Measurements from ENCODE around the gene ATP5PO. TPM values are rescaled to one million over a fixed set of nuclear protein-coding genes. Genes with fewer than 3 reads are reported as not detected.
A peak's percentile ranks its signal among the peaks of the same experiment; 100 is the strongest.

ATP5PO gene
- total and polyA plus RNA-seq, 2 of the 13 experiments (the other 11 are each of a cell fraction or from before 2014, with no cell fraction given), result 256 to 297 TPM

DNA sequence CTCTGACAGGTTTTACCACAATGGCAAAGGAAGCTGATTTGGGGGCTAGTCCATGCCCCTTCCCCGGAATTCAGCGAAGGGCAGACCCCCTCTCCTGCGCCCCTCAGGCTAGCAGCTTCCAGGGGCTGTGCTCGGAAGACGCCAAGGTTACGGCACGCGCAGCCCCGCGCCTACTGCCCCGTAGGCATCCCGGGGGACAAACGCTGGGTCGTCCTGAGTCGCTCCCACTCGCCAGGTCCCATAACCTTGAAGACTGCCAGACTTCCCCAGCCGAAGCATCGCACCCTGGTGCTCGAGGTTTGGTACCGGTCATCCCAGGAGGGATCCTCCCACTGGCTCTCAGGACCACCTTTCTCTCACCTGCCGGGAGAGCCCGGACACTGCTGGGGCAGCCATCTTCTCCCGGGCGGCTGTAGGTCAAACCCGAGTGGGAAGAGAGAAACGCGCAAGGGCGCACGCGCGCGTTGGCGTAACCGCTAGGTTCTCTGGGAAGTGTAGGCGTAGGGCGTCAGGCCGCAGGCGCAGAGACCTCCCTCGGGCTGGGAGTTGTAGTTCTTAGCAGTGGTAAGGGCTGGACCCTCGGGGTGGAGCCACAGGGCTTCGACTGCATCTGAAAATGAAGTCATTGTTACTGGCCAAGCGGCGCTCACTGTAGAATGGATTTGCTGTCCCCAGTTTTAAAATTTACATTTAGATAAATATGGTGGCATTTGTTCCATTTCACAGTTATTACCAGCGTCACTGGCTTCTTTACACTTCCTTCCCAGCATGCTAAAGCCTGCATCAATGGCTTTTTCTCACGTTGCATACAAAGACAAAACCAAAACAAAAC, at the start of gene ATP5PO (continued):
- TF ChIP-seq, protein P1, sequence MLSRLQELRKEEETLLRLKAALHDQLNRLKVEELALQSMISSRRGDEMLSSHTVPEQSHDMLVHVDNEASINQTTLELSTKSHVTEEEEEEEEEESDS (CRISPR knock-in tag; IDR thresholded peaks at IDR 0.05; ENCODE audit: borderline replicate concordance), result no peak
- TF ChIP-seq, protein P2, sequence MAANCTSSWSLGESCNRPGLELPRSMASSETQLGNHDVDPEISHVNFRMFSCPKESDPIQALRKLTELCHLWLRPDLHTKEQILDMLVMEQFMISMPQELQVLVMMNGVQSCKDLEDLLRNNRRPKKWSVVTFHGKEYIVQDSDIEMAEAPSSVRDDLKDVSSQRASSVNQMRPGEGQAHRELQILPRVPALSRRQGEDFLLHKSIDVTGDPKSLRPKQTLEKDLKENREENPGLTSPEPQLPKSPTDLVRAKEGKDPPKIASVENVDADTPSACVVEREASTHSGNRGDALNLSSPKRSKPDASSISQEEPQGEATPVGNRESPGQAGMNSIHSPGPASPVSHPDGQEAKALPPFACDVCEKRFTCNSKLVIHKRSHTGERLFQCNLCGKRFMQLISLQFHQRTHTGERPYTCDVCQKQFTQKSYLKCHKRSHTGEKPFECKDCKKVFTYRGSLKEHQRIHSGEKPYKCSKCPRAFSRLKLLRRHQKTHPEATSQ (CRISPR knock-in tag; IDR thresholded peaks at IDR 0.05; ENCODE audit: borderline replicate concordance), result no peak
- TF ChIP-seq ZNF484 (CRISPR knock-in tag; IDR thresholded peaks at IDR 0.05; ENCODE audit: borderline replicate concordance, low read depth), result no peak
- TF ChIP-seq, protein P3, sequence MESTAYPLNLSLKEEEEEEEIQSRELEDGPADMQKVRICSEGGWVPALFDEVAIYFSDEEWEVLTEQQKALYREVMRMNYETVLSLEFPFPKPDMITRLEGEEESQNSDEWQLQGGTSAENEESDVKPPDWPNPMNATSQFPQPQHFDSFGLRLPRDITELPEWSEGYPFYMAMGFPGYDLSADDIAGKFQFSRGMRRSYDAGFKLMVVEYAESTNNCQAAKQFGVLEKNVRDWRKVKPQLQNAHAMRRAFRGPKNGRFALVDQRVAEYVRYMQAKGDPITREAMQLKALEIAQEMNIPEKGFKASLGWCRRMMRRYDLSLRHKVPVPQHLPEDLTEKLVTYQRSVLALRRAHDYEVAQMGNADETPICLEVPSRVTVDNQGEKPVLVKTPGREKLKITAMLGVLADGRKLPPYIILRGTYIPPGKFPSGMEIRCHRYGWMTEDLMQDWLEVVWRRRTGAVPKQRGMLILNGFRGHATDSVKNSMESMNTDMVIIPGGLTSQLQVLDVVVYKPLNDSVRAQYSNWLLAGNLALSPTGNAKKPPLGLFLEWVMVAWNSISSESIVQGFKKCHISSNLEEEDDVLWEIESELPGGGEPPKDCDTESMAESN (CRISPR knock-in tag; conservative IDR thresholded peaks at IDR 0.05), result peak; percentile 61; the same call in 1 of the 2 replicates
- TF ChIP-seq NR3C1 (CRISPR knock-in tag; IDR thresholded peaks at IDR 0.05), result no peak
- no peak for TF ChIP-seq ZSCAN20 (CRISPR knock-in tag; IDR thresholded peaks at IDR 0.05; ENCODE audit: borderline replicate concordance)
- TF ChIP-seq, protein P4, sequence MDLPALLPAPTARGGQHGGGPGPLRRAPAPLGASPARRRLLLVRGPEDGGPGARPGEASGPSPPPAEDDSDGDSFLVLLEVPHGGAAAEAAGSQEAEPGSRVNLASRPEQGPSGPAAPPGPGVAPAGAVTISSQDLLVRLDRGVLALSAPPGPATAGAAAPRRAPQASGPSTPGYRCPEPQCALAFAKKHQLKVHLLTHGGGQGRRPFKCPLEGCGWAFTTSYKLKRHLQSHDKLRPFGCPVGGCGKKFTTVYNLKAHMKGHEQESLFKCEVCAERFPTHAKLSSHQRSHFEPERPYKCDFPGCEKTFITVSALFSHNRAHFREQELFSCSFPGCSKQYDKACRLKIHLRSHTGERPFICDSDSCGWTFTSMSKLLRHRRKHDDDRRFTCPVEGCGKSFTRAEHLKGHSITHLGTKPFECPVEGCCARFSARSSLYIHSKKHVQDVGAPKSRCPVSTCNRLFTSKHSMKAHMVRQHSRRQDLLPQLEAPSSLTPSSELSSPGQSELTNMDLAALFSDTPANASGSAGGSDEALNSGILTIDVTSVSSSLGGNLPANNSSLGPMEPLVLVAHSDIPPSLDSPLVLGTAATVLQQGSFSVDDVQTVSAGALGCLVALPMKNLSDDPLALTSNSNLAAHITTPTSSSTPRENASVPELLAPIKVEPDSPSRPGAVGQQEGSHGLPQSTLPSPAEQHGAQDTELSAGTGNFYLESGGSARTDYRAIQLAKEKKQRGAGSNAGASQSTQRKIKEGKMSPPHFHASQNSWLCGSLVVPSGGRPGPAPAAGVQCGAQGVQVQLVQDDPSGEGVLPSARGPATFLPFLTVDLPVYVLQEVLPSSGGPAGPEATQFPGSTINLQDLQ (CRISPR knock-in tag; IDR thresholded peaks at IDR 0.05), result no peak
- no peak for TF ChIP-seq MTA1 (CRISPR knock-in tag; IDR thresholded peaks at IDR 0.05; ENCODE audit: borderline replicate concordance)
- peak; percentile 79 for TF ChIP-seq FOXK1 (CRISPR knock-in tag; IDR thresholded peaks at IDR 0.05; ENCODE audit: borderline replicate concordance, low read depth)
- no peak for TF ChIP-seq STAT5B (CRISPR knock-in tag; IDR thresholded peaks at IDR 0.05)
- TF ChIP-seq, protein P5, sequence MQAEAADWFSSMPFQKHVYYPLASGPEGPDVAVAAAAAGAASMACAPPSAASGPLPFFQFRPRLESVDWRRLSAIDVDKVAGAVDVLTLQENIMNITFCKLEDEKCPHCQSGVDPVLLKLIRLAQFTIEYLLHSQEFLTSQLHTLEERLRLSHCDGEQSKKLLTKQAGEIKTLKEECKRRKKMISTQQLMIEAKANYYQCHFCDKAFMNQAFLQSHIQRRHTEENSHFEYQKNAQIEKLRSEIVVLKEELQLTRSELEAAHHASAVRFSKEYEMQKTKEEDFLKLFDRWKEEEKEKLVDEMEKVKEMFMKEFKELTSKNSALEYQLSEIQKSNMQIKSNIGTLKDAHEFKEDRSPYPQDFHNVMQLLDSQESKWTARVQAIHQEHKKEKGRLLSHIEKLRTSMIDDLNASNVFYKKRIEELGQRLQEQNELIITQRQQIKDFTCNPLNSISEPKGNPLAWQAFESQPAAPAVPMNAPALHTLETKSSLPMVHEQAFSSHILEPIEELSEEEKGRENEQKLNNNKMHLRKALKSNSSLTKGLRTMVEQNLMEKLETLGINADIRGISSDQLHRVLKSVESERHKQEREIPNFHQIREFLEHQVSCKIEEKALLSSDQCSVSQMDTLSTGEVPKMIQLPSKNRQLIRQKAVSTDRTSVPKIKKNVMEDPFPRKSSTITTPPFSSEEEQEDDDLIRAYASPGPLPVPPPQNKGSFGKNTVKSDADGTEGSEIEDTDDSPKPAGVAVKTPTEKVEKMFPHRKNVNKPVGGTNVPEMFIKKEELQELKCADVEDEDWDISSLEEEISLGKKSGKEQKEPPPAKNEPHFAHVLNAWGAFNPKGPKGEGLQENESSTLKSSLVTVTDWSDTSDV (CRISPR knock-in tag; IDR thresholded peaks at IDR 0.05), result no peak
- TF ChIP-seq MYC (CRISPR knock-in tag; IDR thresholded peaks at IDR 0.05; ENCODE audit: borderline replicate concordance), result peak; percentile 28; the same call in 1 of the 2 replicates
- no peak for TF ChIP-seq SMAD9 (CRISPR knock-in tag; IDR thresholded peaks at IDR 0.05)
- TF ChIP-seq ZSCAN25 (CRISPR knock-in tag; IDR thresholded peaks at IDR 0.05), result no peak
- TF ChIP-seq ZNF879 (CRISPR knock-in tag; IDR thresholded peaks at IDR 0.05), result no peak
- TF ChIP-seq, protein P6, sequence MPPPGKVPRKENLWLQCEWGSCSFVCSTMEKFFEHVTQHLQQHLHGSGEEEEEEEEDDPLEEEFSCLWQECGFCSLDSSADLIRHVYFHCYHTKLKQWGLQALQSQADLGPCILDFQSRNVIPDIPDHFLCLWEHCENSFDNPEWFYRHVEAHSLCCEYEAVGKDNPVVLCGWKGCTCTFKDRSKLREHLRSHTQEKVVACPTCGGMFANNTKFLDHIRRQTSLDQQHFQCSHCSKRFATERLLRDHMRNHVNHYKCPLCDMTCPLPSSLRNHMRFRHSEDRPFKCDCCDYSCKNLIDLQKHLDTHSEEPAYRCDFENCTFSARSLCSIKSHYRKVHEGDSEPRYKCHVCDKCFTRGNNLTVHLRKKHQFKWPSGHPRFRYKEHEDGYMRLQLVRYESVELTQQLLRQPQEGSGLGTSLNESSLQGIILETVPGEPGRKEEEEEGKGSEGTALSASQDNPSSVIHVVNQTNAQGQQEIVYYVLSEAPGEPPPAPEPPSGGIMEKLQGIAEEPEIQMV (CRISPR knock-in tag; IDR thresholded peaks at IDR 0.05; ENCODE audit: low read depth), result no peak
- 0 out of 2 replicates have a peak, but pooled peaks have one; percentile 80 for TF ChIP-seq ZNF713 (CRISPR knock-in tag; IDR thresholded peaks at IDR 0.05)
- TF ChIP-seq ZNF24 (IDR thresholded peaks at IDR 0.05), result no peak
